HL-60 (cell line): ENCODE results near the gene DGCR8.

Experiments
- POLR2AphosphoS5 ChIP-seq: IDR thresholded peaks from 2 replicates; pipeline ENCODE4 v1.6.1; 2012; ENCODE audit warnings: low read depth
- TF ChIP-seq, protein P1 (sequence below): IDR thresholded peaks from one replicate; pipeline ENCODE4 v1.5.1; 2011; ENCODE audit warnings: low read length, control low read depth, inconsistent platforms; ENCODE audit not compliant: insufficient read depth

DNA sequence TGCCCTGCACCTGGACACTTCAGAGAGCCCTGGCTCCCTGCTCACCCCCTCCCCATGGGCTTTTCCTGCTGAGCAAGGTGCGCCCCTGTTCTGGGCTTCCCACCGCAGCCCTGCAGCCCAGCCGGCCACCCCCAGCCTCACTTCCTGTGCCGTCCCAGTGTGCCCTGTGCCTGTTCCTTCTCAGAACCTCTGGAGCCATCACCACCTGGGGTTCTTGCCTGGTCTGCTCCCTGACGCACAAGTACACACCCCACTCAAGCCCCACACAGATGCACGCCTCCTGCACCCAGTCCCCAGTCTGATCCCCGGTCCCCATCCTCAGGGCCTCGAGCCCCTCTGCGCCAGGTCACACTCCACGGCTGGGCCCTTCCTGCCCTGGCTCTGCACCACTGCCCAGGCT is 23.9 kb upstream of the DGCR8 start:
- no peak for TF ChIP-seq POLR2AphosphoS5
- TF ChIP-seq, protein P1, sequence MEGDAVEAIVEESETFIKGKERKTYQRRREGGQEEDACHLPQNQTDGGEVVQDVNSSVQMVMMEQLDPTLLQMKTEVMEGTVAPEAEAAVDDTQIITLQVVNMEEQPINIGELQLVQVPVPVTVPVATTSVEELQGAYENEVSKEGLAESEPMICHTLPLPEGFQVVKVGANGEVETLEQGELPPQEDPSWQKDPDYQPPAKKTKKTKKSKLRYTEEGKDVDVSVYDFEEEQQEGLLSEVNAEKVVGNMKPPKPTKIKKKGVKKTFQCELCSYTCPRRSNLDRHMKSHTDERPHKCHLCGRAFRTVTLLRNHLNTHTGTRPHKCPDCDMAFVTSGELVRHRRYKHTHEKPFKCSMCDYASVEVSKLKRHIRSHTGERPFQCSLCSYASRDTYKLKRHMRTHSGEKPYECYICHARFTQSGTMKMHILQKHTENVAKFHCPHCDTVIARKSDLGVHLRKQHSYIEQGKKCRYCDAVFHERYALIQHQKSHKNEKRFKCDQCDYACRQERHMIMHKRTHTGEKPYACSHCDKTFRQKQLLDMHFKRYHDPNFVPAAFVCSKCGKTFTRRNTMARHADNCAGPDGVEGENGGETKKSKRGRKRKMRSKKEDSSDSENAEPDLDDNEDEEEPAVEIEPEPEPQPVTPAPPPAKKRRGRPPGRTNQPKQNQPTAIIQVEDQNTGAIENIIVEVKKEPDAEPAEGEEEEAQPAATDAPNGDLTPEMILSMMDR = no peak
